Measurements from ENCODE around the gene HDAC9.

GRCh38 chr7:18520450-18521235 is 25.1 kb downstream of the HDAC9 start:
- TF ChIP-seq, protein P1, sequence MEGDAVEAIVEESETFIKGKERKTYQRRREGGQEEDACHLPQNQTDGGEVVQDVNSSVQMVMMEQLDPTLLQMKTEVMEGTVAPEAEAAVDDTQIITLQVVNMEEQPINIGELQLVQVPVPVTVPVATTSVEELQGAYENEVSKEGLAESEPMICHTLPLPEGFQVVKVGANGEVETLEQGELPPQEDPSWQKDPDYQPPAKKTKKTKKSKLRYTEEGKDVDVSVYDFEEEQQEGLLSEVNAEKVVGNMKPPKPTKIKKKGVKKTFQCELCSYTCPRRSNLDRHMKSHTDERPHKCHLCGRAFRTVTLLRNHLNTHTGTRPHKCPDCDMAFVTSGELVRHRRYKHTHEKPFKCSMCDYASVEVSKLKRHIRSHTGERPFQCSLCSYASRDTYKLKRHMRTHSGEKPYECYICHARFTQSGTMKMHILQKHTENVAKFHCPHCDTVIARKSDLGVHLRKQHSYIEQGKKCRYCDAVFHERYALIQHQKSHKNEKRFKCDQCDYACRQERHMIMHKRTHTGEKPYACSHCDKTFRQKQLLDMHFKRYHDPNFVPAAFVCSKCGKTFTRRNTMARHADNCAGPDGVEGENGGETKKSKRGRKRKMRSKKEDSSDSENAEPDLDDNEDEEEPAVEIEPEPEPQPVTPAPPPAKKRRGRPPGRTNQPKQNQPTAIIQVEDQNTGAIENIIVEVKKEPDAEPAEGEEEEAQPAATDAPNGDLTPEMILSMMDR (conservative IDR thresholded peaks at IDR 0.05), result no peak
- TF ChIP-seq ZFX (IDR thresholded peaks at IDR 0.05), result no peak
